GM13977 (cell line): ENCODE data around the gene CST1.
"Not testable (repeated sequence)": the region's sequence is repeated elsewhere in the genome, so short reads cannot be mapped to it uniquely, and the experiment has no call there.

Source experiments
- DNase-seq: peaks from one replicate; pipeline ENCODE4 v3.0.0; 2012; ENCODE audit warnings: low spot score
- CTCF ChIP-seq: IDR thresholded peaks from 2 replicates; pipeline ENCODE4 v1.5.1; 2012; ENCODE audit warnings: mild to moderate bottlenecking, control low read depth; ENCODE audit not compliant: insufficient read depth; ENCODE audit errors: extremely low read depth, missing control alignments
- in situ Hi-C: fragments of 300-500 bp; cut with MboI; formaldehyde crosslinking; loops from one replicate; pipeline ENCODE4 v1.12.0; 2022; ENCODE audit warnings: low sequenced_read_pairs, low pct_unique_long_range_greater_than_20kb, mixed read lengths, inconsistent platforms; ENCODE audit not compliant: unreplicated experiment

CST1 gene

GRCh38 chr20:23753589-23753988 is 2.9 kb upstream of the CST1 start:
- TF ChIP-seq CTCF: no peak
- in situ Hi-C loops: no loop called here
- DNase-seq: no peak

DNA sequence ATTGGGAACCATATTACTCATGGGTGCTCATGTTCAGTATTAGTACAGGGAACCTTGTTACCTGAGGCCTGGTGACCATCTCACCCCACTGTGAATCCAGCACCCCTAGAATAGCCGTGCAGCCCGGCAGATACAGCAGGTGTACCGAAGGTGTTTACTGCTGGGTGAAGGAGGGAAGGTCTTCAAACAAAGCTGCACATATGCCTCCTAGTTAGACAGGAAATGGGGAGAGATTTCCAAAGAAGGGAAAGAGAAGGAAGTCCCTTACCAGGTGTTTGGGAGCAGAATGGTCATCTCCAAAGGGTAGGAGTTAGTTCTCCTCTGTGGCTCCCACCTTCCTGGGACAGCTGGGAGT is 2.4 kb upstream of the CST1 start:
- no peak for TF ChIP-seq CTCF
- DNase-seq: no peak
- in situ Hi-C loops: no loop called here

- no peak for TF ChIP-seq CTCF
- in situ Hi-C loops: no loop called here
- DNase-seq: no peak
Observed at GRCh38 chr20:23752481-23753193, 1.9 kb upstream of the CST1 start.

GRCh38 chr20:23752019-23752418 is 1.3 kb upstream of the CST1 start:
- DNase-seq: no peak
- no peak for TF ChIP-seq CTCF
- in situ Hi-C loops: no loop called here

DNA sequence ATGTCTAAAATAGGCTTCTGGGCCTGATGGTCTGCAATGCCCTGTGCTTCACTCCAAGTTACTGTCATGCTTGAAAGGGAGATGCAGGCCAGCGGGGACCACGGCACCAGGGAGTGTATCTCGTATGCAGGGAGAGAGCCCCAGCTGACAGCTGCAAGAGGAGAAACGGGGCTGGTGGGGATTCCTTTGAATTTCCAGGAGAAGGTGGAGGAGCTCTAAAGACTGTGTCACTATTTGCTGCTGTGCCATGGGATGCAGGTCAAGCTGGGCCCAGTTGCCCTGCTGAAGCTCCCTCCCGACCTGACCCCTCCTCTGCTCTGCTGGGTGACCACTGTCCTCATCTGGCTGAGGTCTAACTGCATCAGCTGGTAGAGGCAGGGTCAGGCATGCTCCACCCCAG is 989 bp downstream of the CST1 start:
- no peak for TF ChIP-seq CTCF
- in situ Hi-C loops: no loop called here

DNA sequence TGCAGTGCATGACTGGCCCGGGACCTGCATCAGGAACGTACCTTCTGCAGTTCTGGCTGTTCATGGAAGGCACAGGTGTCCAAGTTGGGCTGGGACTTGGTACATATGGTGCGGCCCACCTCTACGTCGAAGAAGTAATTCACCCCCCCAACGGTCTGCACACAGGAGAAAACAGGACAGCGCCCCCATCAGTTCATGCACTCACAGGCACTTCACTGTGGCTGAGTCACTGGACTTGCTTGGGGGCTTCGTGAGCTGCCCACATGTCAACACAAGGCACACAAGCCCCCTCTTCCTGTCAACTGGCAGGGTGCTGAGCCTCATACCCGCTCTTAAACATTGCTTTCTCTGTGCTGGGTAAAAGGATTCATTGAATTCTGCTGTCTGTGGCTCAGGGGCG is 1.8 kb downstream of the CST1 start:
- DNase-seq, in situ Hi-C loops: not testable (repeated sequence)

More for the DNA sequence above, 989 bp downstream of the CST1 start:
- DNase-seq: no peak

- DNase-seq, in situ Hi-C loops: not testable (repeated sequence)
Observed at GRCh38 chr20:23747551-23747950, 3.2 kb downstream of the CST1 start.

- DNase-seq, in situ Hi-C loops: not testable (repeated sequence)
Observed at GRCh38 chr20:23747092-23747491, 3.6 kb downstream of the CST1 start.
